Fibroblast of pulmonary artery (primary cell): ENCODE results near the gene AGAP1.

ENCODE experiments used
- DNase-seq: peaks from one replicate; pipeline ENCODE4 v3.0.0-alpha.2; 2010; ENCODE audit warnings: low read depth
- H3K4me3 ChIP-seq: replicated peaks from 2 replicates; pipeline ENCODE4 v1.5.1; 2011; ENCODE audit warnings: low read depth, mild to moderate bottlenecking, control low read depth, low read length, moderate library complexity
- CTCF ChIP-seq: IDR thresholded peaks from 2 replicates; pipeline ENCODE4 v1.5.1; 2011; ENCODE audit warnings: mild to moderate bottlenecking, control low read depth, low read length, inconsistent platforms; ENCODE audit errors: missing control alignments

AGAP1 gene

GRCh38 chr2:235765181-235765820, 271.5 kb downstream of the AGAP1 start:
- H3K4me3 ChIP-seq: no peak overlapping the region
- no peak for TF ChIP-seq CTCF
- peak; percentile 44 for DNase-seq

DNA sequence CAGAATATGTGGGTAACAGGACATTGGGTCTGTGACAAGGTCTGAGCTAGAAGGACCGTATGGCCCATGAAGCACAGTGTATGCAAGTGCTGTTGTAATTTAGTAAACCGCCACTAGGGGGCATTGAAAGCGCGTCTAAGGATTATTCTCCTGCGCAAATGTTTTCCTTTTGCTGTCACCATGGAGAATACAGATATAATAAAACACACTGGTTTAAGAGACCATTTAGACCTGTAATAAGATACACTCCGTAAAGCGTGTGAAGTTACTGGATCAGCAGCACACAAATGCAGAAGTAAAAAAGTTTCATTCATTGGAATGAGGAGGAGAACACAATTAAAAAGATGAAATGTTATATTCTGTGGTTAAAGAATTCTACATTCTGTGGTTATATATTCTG, 272.4 kb downstream of the AGAP1 start:
- TF ChIP-seq CTCF: peak; percentile 88
- DNase-seq: peak; percentile 89
- no peak overlapping the region for H3K4me3 ChIP-seq

GRCh38 chr2:235768606-235769005, 274.8 kb downstream of the AGAP1 start:
- no peak for DNase-seq
- no peak for TF ChIP-seq CTCF
- no peak overlapping the region for H3K4me3 ChIP-seq

DNA sequence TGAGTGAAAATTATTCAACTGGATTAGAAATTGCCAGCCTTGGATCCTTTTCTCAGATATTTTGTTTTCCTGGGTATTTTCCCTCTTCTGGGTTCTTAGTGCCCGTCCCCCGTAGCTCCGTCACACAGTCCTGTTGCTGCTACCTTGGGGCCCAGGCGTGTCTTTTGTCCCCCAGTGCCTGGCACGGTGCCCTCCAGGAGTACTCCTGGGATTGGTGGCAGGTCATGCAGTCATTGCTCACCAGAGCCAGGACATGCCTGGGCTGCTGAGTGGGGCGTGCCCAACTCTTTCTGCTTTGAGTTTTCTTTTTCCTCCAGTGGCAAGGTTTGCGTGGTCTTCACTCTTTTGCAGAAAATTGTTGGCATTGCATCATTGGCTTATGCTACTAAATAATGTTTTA, 275.2 kb downstream of the AGAP1 start:
- DNase-seq: no peak
- TF ChIP-seq CTCF: no peak
- no peak overlapping the region for H3K4me3 ChIP-seq

- no peak overlapping the region for H3K4me3 ChIP-seq
- TF ChIP-seq CTCF: no peak
These were observed 277.3 kb downstream of the AGAP1 start for GRCh38 chr2:235770909-235771820.

DNA sequence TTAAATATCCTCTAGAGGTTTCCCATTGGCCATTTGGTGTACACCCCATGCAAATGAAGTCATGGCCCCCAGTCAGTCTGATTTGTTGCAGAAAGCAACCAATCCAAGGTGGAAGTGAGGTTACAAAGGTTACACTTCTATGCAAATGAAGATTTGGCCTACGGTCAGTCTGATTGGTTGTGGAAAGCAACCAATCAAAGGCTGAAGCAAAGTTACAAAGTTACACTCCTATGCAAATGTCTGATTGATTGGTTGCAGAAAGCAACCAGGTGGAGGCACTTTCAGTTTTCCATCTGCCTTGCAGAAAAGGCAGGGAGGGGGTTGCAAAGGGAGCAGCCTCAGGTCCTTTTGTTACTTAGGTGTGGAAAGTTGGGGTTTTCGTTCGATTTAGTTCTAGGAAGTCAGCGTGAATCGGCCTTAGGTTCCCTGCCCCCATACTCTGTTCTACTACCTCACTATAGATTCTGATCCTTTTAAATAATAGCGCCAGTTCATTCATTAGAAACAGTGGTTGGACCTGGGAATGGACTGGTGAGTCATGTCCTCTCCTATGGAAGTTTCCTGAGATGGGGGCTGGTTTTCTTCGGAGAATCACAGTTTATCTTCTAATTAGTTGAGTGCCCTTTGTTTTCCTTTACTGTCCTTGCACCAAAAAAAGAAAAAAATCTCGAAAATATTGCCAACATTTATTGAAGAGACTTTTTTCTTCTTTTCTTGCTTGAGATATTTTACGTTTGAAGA, 279.5 kb downstream of the AGAP1 start:
- no peak overlapping the region for H3K4me3 ChIP-seq
- TF ChIP-seq CTCF: no peak
- no peak for DNase-seq

More at GRCh38 chr2:235770909-235771820, 277.3 kb downstream of the AGAP1 start:
- DNase-seq: no peak
